Endothelial cell of umbilical vein (primary cell): ENCODE data around the gene C15orf61.

ENCODE experiments used
- EZH2 ChIP-seq: IDR thresholded peaks from 2 replicates; pipeline ENCODE4 v1.6.1; 2012; ENCODE audit warnings: borderline replicate concordance, low read depth, mild to moderate bottlenecking, moderate library complexity, low read length, inconsistent platforms; ENCODE audit not compliant: severe bottlenecking
- MYC ChIP-seq: IDR thresholded peaks from one replicate; pipeline ENCODE4 v1.6.1; 2011; ENCODE audit warnings: mild to moderate bottlenecking, low read depth, low read length
- POLR2A ChIP-seq: IDR thresholded peaks from 2 replicates; pipeline ENCODE4 v1.6.1; 2012; ENCODE audit warnings: low read depth, mild to moderate bottlenecking, control low read depth, low read length
- POLR2AphosphoS5 ChIP-seq: IDR thresholded peaks from 2 replicates; pipeline ENCODE4 v1.6.1; 2012; ENCODE audit warnings: low read depth, mild to moderate bottlenecking, control low read depth, low read length, moderate library complexity; ENCODE audit not compliant: insufficient read depth
- TF ChIP-seq, protein P1 (sequence below), 2 donors: IDR thresholded peaks; 1 replicate in 1 of 2; 2 replicates in 1 of 2; pipeline ENCODE4 v1.5.1; 2011; ENCODE audit warnings: low read length in 2 of 2, mild to moderate bottlenecking in 2 of 2, moderate library complexity in 2 of 2, control low read depth in 1 of 2, inconsistent platforms in 1 of 2, low read depth in 1 of 2; ENCODE audit not compliant: insufficient read depth in 1 of 2; ENCODE audit errors: extremely low read depth in 1 of 2

DNA sequence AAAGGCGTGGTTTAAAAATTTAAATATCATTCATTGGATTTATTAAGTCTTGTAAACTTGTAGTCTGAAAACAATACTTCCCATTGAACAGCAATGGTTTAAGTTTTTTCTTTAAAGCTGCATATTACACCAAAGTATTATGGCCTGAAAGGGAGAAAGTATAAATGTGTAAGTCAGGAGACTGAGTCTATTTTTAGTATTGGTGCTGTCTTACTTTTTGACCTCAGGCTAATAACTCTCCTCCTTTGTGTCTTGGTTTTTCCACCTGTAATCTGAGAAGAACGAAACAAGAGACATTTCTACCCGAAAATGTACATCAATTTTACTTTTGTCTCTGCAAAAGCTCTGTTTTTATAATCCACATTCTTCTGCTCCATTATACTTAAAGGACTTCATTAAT lies 7.6 kb downstream of the C15orf61 start:
- TF ChIP-seq EZH2, result no peak
- TF ChIP-seq, protein P1, sequence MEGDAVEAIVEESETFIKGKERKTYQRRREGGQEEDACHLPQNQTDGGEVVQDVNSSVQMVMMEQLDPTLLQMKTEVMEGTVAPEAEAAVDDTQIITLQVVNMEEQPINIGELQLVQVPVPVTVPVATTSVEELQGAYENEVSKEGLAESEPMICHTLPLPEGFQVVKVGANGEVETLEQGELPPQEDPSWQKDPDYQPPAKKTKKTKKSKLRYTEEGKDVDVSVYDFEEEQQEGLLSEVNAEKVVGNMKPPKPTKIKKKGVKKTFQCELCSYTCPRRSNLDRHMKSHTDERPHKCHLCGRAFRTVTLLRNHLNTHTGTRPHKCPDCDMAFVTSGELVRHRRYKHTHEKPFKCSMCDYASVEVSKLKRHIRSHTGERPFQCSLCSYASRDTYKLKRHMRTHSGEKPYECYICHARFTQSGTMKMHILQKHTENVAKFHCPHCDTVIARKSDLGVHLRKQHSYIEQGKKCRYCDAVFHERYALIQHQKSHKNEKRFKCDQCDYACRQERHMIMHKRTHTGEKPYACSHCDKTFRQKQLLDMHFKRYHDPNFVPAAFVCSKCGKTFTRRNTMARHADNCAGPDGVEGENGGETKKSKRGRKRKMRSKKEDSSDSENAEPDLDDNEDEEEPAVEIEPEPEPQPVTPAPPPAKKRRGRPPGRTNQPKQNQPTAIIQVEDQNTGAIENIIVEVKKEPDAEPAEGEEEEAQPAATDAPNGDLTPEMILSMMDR (IDR thresholded peaks at IDR 0.05; ENCODE audit: extremely low read depth in 1 of 2, insufficient read depth in 1 of 2, low read depth in 1 of 2, low read length in 2 of 2), result no peak
- TF ChIP-seq MYC, result no peak
- no peak for TF ChIP-seq POLR2A
- TF ChIP-seq POLR2AphosphoS5, result no peak
